H1 (cell line): ENCODE measurements around the gene TMC3. TPM values are rescaled to one million over a fixed set of nuclear protein-coding genes. Genes with fewer than 3 reads are reported as not detected.
A peak's percentile ranks its signal among the peaks of the same experiment; 100 is the strongest.

ENCODE experiments used
- CTCF ChIA-PET: fragments of 300-600 bp; sonication (Branson Sonifier 250); formaldehyde crosslinking; loops from one replicate; lab custom pipeline; 2021; ENCODE audit not compliant: partially characterized antibody; lab: Charles Lee
- POLR2A ChIA-PET: fragments of 300-600 bp; sonication (Branson Sonifier 250); formaldehyde crosslinking; loops from one replicate; lab custom pipeline; 2021; ENCODE audit warnings: inconsistent platforms; ENCODE audit not compliant: partially characterized antibody; lab: Charles Lee
- DNase-seq, 2 experiments: peaks; one replicate each; pipeline versions ENCODE4 v3.0.0 to v3.0.0-alpha.2; 2010 to 2022; ENCODE audit warnings: low spot score in 2 of 2, low read depth in 1 of 2, mixed read lengths in 1 of 2
- FAIRE-seq: peaks from 2 replicates; lab custom pipeline; 2011; peaks lifted over from hg19 to GRCh38; lab: Jason Lieb, UNC
- H2AFZ ChIP-seq: 2 replicates; pipeline ENCODE4 v1.8.1; 2012; ENCODE audit warnings: low read length, inconsistent platforms
- H2AK5ac ChIP-seq: 2 replicates; pipeline ENCODE4 v1.6.1; 2013; ENCODE audit warnings: low read depth, low read length
- H2BK120ac ChIP-seq: replicated peaks from 2 replicates; pipeline ENCODE3; 2013; ENCODE audit warnings: low read depth, low read length, inconsistent platforms
- H2BK12ac ChIP-seq: 2 replicates; pipeline ENCODE4 v1.6.1; 2013; ENCODE audit warnings: low read depth, low read length
- H2BK15ac ChIP-seq: 2 replicates; pipeline ENCODE4 v1.6.1; 2013; ENCODE audit warnings: low read length
- H2BK20ac ChIP-seq: 2 replicates; pipeline ENCODE4 v1.6.1; 2013; ENCODE audit warnings: low read length
- H2BK5ac ChIP-seq: 2 replicates; pipeline ENCODE4 v1.6.1; 2013; ENCODE audit warnings: low read depth, low read length
- H3K14ac ChIP-seq: 2 replicates; pipeline ENCODE4 v1.6.1; 2013; ENCODE audit warnings: inconsistent platforms; ENCODE audit not compliant: insufficient read length
- H3K18ac ChIP-seq: 2 replicates; pipeline ENCODE4 v1.6.1; 2013; ENCODE audit warnings: low read length; ENCODE audit errors: extremely low read depth
- H3K23ac ChIP-seq: 2 replicates; pipeline ENCODE4 v1.6.1; 2013; ENCODE audit warnings: inconsistent platforms; ENCODE audit not compliant: insufficient read length
- H3K23me2 ChIP-seq: 2 replicates; pipeline ENCODE4 v1.6.1; 2013; ENCODE audit warnings: low read depth, low read length
- H3K27ac ChIP-seq: 2 replicates; pipeline ENCODE4 v1.6.1; 2011; ENCODE audit warnings: low read depth, low read length, inconsistent platforms
- H3K27me3 ChIP-seq, 4 experiments: replicated peaks in 1 of 4; 1 replicate in 1 of 4; 2 replicates in 3 of 4; pipeline versions ENCODE4 v1.6.1 to v1.8.1; 2011 to 2013; ENCODE audit warnings: low read length in 3 of 4, mild to moderate bottlenecking in 3 of 4, inconsistent platforms in 2 of 4, mixed read lengths in 2 of 4, moderate library complexity in 1 of 4; ENCODE audit not compliant: control insufficient read depth in 3 of 4, insufficient read depth in 3 of 4; ENCODE audit errors: extremely low read depth in 1 of 4
- H3K36me3 ChIP-seq, 4 experiments: 2 replicates each; pipeline versions ENCODE4 v1.6.1 to v1.8.1; 2011 to 2013; ENCODE audit warnings: mild to moderate bottlenecking in 4 of 4, low read length in 3 of 4, moderate library complexity in 2 of 4, control low read depth in 1 of 4, inconsistent platforms in 1 of 4; ENCODE audit not compliant: insufficient read depth in 4 of 4, control insufficient read depth in 2 of 4
- H3K4ac ChIP-seq: replicated peaks from 2 replicates; pipeline ENCODE3; 2013; ENCODE audit warnings: low read length, low read depth, mixed read lengths, inconsistent platforms; ENCODE audit not compliant: insufficient read length
- H3K4me1 ChIP-seq, 4 experiments: replicated peaks in 1 of 4; 1 replicate in 1 of 4; 2 replicates in 3 of 4; pipeline versions ENCODE4 v1.6.1 to v1.8.1; 2011 to 2013; ENCODE audit warnings: low read length in 3 of 4, inconsistent platforms in 2 of 4, mixed read lengths in 1 of 4; ENCODE audit not compliant: insufficient read depth in 4 of 4, control insufficient read depth in 3 of 4
- H3K4me2 ChIP-seq, 2 experiments: 2 replicates each; pipeline versions ENCODE4 v1.6.1 to v1.8.1; 2011 to 2013; ENCODE audit warnings: low read depth in 2 of 2, low read length in 2 of 2, control low read depth in 1 of 2, inconsistent platforms in 1 of 2, mild to moderate bottlenecking in 1 of 2; ENCODE audit not compliant: insufficient read depth in 1 of 2
- H3K4me3 ChIP-seq, 4 experiments: fragments of 200-600, 300-600 bp in 1 of 4; sonication (generic), shearing (Covaris generic), sonication (Bioruptor Twin) in 1 of 4; 2 replicates each; pipeline versions ENCODE4 v1.5.1 to v1.8.1; 2011 to 2016; ENCODE audit warnings: low read length in 4 of 4, low read depth in 3 of 4, control low read depth in 2 of 4, inconsistent platforms in 2 of 4, mild to moderate bottlenecking in 2 of 4, mixed read lengths in 1 of 4, moderate library complexity in 1 of 4; ENCODE audit not compliant: insufficient read depth in 2 of 4; ENCODE audit errors: extremely low read depth in 1 of 4
- H3K56ac ChIP-seq: replicated peaks from 2 replicates; pipeline ENCODE3; 2013; ENCODE audit warnings: low read depth, mild to moderate bottlenecking, mixed read lengths, low read length, inconsistent platforms; ENCODE audit not compliant: insufficient read length
- H3K79me1 ChIP-seq: 2 replicates; pipeline ENCODE4 v1.6.1; 2013; ENCODE audit warnings: low read depth, low read length, control low read depth
- H3K79me2 ChIP-seq, 2 experiments: 2 replicates each; pipeline versions ENCODE4 v1.6.1 to v1.8.1; 2012 to 2013; ENCODE audit warnings: low read length in 2 of 2, mild to moderate bottlenecking in 2 of 2, inconsistent platforms in 1 of 2; ENCODE audit not compliant: insufficient read depth in 2 of 2, control insufficient read depth in 1 of 2
- H3K9ac ChIP-seq, 4 experiments: replicated peaks in 1 of 4; 1 replicate in 1 of 4; 2 replicates in 3 of 4; pipeline versions ENCODE4 v1.6.1 to v1.8.1; 2011 to 2013; ENCODE audit warnings: low read depth in 3 of 4, low read length in 3 of 4, control low read depth in 2 of 4, mild to moderate bottlenecking in 2 of 4, moderate library complexity in 2 of 4, inconsistent platforms in 1 of 4; ENCODE audit errors: extremely low read depth in 1 of 4
- H3K9me3 ChIP-seq, 2 experiments: 2 replicates each; pipeline versions ENCODE4 v1.6.1 to v1.8.1; 2012 to 2013; ENCODE audit warnings: mild to moderate bottlenecking in 2 of 2, moderate library complexity in 2 of 2, control low read depth in 1 of 2, inconsistent platforms in 1 of 2, low read depth in 1 of 2, low read length in 1 of 2, mixed read lengths in 1 of 2; ENCODE audit not compliant: insufficient read depth in 2 of 2
- H4K20me1 ChIP-seq, 2 experiments: replicated peaks in 1 of 2; 2 replicates each; pipeline versions ENCODE3 to v1.8.1; 2011 to 2013; ENCODE audit warnings: inconsistent platforms in 2 of 2, low read length in 2 of 2, mild to moderate bottlenecking in 1 of 2; ENCODE audit not compliant: insufficient read depth in 2 of 2, control insufficient read depth in 1 of 2
- H4K5ac ChIP-seq: 2 replicates; pipeline ENCODE4 v1.6.1; 2013; ENCODE audit warnings: low read length, low read depth, mixed read lengths, inconsistent platforms; ENCODE audit not compliant: insufficient read length
- H4K8ac ChIP-seq: 2 replicates; pipeline ENCODE4 v1.8.0; 2013; ENCODE audit warnings: mild to moderate bottlenecking, moderate library complexity, low read length, inconsistent platforms; ENCODE audit not compliant: insufficient read depth; ENCODE audit errors: extremely low read depth
- H4K91ac ChIP-seq: replicated peaks from 2 replicates; pipeline ENCODE3; 2013; ENCODE audit warnings: low read length, mixed read lengths, inconsistent platforms; ENCODE audit not compliant: insufficient read length
- FOSL1 ChIP-seq: IDR thresholded peaks from 2 replicates; pipeline ENCODE4 v1.6.1; 2011; ENCODE audit warnings: mild to moderate bottlenecking, low read depth, low read length, moderate library complexity; ENCODE audit not compliant: insufficient read depth
- GTF2F1 ChIP-seq: IDR thresholded peaks from 2 replicates; pipeline ENCODE4 v1.6.1; 2012; ENCODE audit warnings: low read depth, low read length, improper control_type of control experiment, borderline replicate concordance
- HDAC2 ChIP-seq, 2 experiments: fragments of 300-600 bp in 1 of 2; sonication (generic) in 1 of 2; IDR thresholded peaks; 2 replicates each; pipeline ENCODE4 v1.6.1; 2011 to 2012; ENCODE audit warnings: low read depth in 2 of 2, low read length in 2 of 2, mild to moderate bottlenecking in 2 of 2, moderate library complexity in 2 of 2, borderline replicate concordance in 1 of 2, inconsistent platforms in 1 of 2
- KDM1A ChIP-seq: fragments of 200-600, 300-600 bp; sonication (generic); IDR thresholded peaks from 2 replicates; pipeline ENCODE4 v1.7.1; 2016; ENCODE audit warnings: mild to moderate bottlenecking, low read length, borderline replicate concordance
- POLR2A ChIP-seq, 2 experiments: IDR thresholded peaks; 1 replicate in 1 of 2; 2 replicates in 1 of 2; pipeline ENCODE4 v1.6.1; 2011; ENCODE audit warnings: low read depth in 2 of 2, low read length in 2 of 2, mild to moderate bottlenecking in 2 of 2; ENCODE audit errors: control extremely low read depth in 1 of 2
- POU5F1 ChIP-seq: IDR thresholded peaks from 2 replicates; pipeline ENCODE4 v1.6.1; 2011; ENCODE audit warnings: low read depth, mild to moderate bottlenecking, low read length, moderate library complexity
- TEAD4 ChIP-seq: IDR thresholded peaks from 2 replicates; pipeline ENCODE4 v1.6.1; 2012; ENCODE audit warnings: low read depth, low read length, inconsistent platforms, mixed read lengths
- WGBS, 2 experiments: shearing (Covaris generic) in 1 of 2; methylation state at CpG; one replicate each; pipeline versions ENCODE4 v1.1.6 to v1.1.7; 2013 to 2015; ENCODE audit warnings: low lambda C conversion rate in 2 of 2, mixed read lengths in 2 of 2, inconsistent platforms in 1 of 2, low coverage in 1 of 2, missing lambda C conversion rate in 1 of 2; ENCODE audit not compliant: insufficient replicate concordance in 2 of 2, insufficient coverage in 1 of 2, insufficient read length in 1 of 2; ENCODE audit errors: extremely low coverage in 1 of 2, missing lambda C conversion rate in 1 of 2; 5-methylcytosine and 5-hydroxymethylcytosine counted together
- polyA plus RNA-seq, 7 experiments: library from polyadenylated mRNA; depleted of rRNA in 3 of 7; stranded (reverse) in 5 of 7; unstranded in 2 of 7; fragments of >200 nt in 5 of 7; fragments of 200-250 nt in 2 of 7; gene quantifications; 1 replicate in 5 of 7; 2 replicates in 1 of 7; 4 replicates in 1 of 7; pipeline versions ENCODE4 v1.2.1 to v1.2.3, GENCODE V29; 2011 to 2013; ENCODE audit warnings: missing spikeins in 2 of 7, mixed read lengths in 2 of 7
- total RNA-seq: library from RNA; stranded (reverse); fragmentation: NEBNext Ultra II Directional; extraction: Animal tissue kit (Norgen Biotek cat#: 25700); gene quantifications from 2 replicates; pipeline ENCODE4 v1.2.1, GENCODE V29; 2021

Gene TMC3
- total and polyA plus RNA-seq, 2 of the 8 experiments (the other 6 are each of a cell fraction or from before 2014, with no cell fraction given), result not detected

DNA sequence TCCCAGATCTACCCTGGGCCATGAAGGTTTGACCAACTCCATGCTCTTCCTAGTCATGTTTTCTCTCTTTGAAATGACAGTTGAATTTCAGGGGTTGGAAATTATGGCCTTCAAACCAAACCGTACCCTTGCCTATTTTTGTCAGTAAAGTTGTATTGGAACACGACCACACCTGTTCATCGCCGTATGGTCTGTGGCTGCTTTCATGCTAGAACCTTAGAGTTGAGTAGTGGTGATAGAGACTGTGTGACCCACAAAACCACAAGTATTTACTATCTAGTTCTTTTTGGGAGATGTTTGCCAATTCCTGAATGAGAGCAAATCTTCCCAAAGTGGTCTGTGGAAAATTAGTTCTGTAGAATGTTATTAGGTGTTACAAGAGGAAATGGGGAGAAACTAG, 26.1 kb downstream of the TMC3 start:
- no peaks in the 10 kb centered on the region for H3K79me2 ChIP-seq
- H3K23me2 ChIP-seq, result no peaks in the 10 kb centered on the region
- H3K23ac ChIP-seq, result no peak overlapping the region
- no peak overlapping the region for H3K18ac ChIP-seq
- no peak overlapping the region for H3K14ac ChIP-seq
- no peak overlapping the region for H2AK5ac ChIP-seq
- no peaks in the 10 kb centered on the region for H3K9me3 ChIP-seq
- no peak overlapping the region for H4K5ac ChIP-seq
- H4K91ac ChIP-seq, result no peak overlapping the region
- TF ChIP-seq POLR2A (IDR thresholded peaks at IDR 0.05; ENCODE audit: control extremely low read depth in 1 of 2, low read depth in 2 of 2, low read length in 2 of 2), result no peak
- TF ChIP-seq GTF2F1, result no peak
- TF ChIP-seq KDM1A, result no peak
- TF ChIP-seq TEAD4, result no peak
- TF ChIP-seq HDAC2 (IDR thresholded peaks at IDR 0.05; ENCODE audit: borderline replicate concordance in 1 of 2, low read depth in 2 of 2, low read length in 2 of 2), result no peak
- TF ChIP-seq POU5F1, result no peak
- no peak for TF ChIP-seq FOSL1
- FAIRE-seq (no peak), DNase-seq (peak in 1 of 2 experiments; percentile 13)
- H4K8ac ChIP-seq, result no peak overlapping the region
- H2BK5ac ChIP-seq, result no peak overlapping the region
- H4K20me1 ChIP-seq, result no peaks in the 10 kb centered on the region
- ChIA-PET POLR2A (no interaction called here), CTCF (no interaction called here)
- no peak overlapping the region for H3K4me2 ChIP-seq
- no peaks in the 10 kb centered on the region for H3K79me1 ChIP-seq
- H3K4ac ChIP-seq, result no peak overlapping the region
- no peak overlapping the region for H3K56ac ChIP-seq
- no peak overlapping the region for H2BK20ac ChIP-seq
- 100% methylated on average over 4 of the region's 4 CpGs; no CpG with 5 or more reads in 1 of the 2 experiments for WGBS, 2 experiments
- H3K4me1 ChIP-seq, result no peaks in the 10 kb centered on the region
- H3K9ac ChIP-seq, result no peak overlapping the region
- no peak overlapping the region for H3K4me3 ChIP-seq
- no peak overlapping the region for H2BK15ac ChIP-seq
- no peak overlapping the region for H2BK12ac ChIP-seq
- H3K27ac ChIP-seq, result no peak overlapping the region
- H2AFZ ChIP-seq, result no peak overlapping the region
- no peak overlapping the region for H2BK120ac ChIP-seq
- no peaks in the 10 kb centered on the region for H3K36me3 ChIP-seq
- no peaks in the 10 kb centered on the region for H3K27me3 ChIP-seq
